ENCODE data around the gene RABAC1. TPM values are rescaled to one million over a fixed set of nuclear protein-coding genes. Genes with fewer than 3 reads are reported as not detected.
"Not testable (repeated sequence)": the region's sequence is repeated elsewhere in the genome, so short reads cannot be mapped to it uniquely, and the experiment has no call there.

RABAC1 gene
- polyA plus RNA-seq, 4 donors, result 48.1 to 103 (median 66.2) TPM

- DNase-seq (ENCODE audit: low read depth in 4 of 4, low spot score in 3 of 4), result no peak
Observed at GRCh38 chr19:41955521-41955920, 3.6 kb downstream of the RABAC1 start.

GRCh38 chr19:41951686-41952172 lies 7.4 kb downstream of the RABAC1 start:
- peak in 1 of 4 donors; percentile 28 for DNase-seq (ENCODE audit: low read depth in 4 of 4, low spot score in 3 of 4)

- DNase-seq (ENCODE audit: low read depth in 4 of 4, low spot score in 3 of 4), result no peak
Observed at GRCh38 chr19:41947091-41947490, 12.0 kb downstream of the RABAC1 start.

- no peak for DNase-seq (ENCODE audit: low read depth in 4 of 4, low spot score in 3 of 4)
Observed at GRCh38 chr19:41945135-41945766, 13.9 kb downstream of the RABAC1 start.

- DNase-seq (ENCODE audit: low read depth in 4 of 4, low spot score in 3 of 4), result no peak
Observed at GRCh38 chr19:41944336-41944735, 14.8 kb downstream of the RABAC1 start.

- DNase-seq (ENCODE audit: low read depth in 4 of 4, low spot score in 3 of 4), result no peak
Observed at GRCh38 chr19:41941410-41942202, 17.5 kb downstream of the RABAC1 start.

DNA sequence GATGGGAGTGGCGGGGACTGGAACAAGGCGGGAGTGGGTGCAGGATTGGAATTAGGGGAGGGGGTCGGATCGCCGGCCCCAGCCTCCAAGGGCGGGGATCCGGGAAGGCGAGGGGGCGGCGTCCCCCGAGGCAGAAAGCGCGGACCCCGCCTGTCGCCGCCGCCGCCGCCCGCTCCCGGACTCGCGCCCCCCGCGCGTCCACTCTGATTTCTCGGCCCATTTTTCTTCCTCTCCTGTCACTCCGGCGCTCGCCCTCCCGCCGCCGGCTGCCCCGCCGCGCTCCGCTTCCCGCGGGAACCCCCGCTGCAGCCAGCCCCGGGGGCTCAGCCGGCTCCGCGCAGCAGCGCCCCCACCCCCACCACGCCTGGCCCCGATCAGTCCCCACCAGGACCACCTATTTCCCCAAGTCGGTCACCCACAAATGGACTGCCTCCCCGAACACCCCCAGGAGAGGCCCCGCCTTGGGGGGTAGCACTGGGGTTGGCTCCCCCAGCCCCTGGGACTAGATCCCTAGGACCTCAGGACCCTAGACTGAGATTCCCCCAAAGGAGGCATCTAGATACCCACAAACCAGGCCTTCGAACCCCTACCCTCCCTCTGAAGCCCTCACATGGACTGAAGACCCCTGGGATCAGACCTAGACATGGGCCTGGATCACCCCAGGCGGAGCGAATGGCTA lies 18.3 kb downstream of the RABAC1 start:
- DNase-seq (ENCODE audit: low read depth in 4 of 4, low spot score in 3 of 4), result no peak

GRCh38 chr19:41939861-41940730 lies 19.0 kb downstream of the RABAC1 start:
- DNase-seq (ENCODE audit: low read depth in 4 of 4, low spot score in 3 of 4), result peak in 1 of 4 donors; percentile 30

GRCh38 chr19:41939209-41939608 lies 19.9 kb downstream of the RABAC1 start:
- not testable (repeated sequence) for DNase-seq (ENCODE audit: low read depth in 4 of 4, low spot score in 3 of 4)

- DNase-seq (ENCODE audit: low read depth in 4 of 4, low spot score in 3 of 4), result no peak
Observed at GRCh38 chr19:41937525-41938468, 21.3 kb downstream of the RABAC1 start.

- no peak for DNase-seq (ENCODE audit: low read depth in 4 of 4, low spot score in 3 of 4)
Observed at GRCh38 chr19:41936961-41937360, 22.2 kb downstream of the RABAC1 start.

- no peak for DNase-seq (ENCODE audit: low read depth in 4 of 4, low spot score in 3 of 4)
Observed at GRCh38 chr19:41936416-41936850, 22.7 kb downstream of the RABAC1 start.

- no peak for DNase-seq (ENCODE audit: low read depth in 4 of 4, low spot score in 3 of 4)
Observed at GRCh38 chr19:41935760-41936415, 23.2 kb downstream of the RABAC1 start.

- DNase-seq (ENCODE audit: low read depth in 4 of 4, low spot score in 3 of 4), result peak in 1 of 4 donors; percentile 15
Observed at GRCh38 chr19:41934849-41935374, 24.2 kb downstream of the RABAC1 start.

- DNase-seq (ENCODE audit: low read depth in 4 of 4, low spot score in 3 of 4), result no peak
Observed at GRCh38 chr19:41933693-41934426, 25.3 kb downstream of the RABAC1 start.

- no peak for DNase-seq (ENCODE audit: low read depth in 4 of 4, low spot score in 3 of 4)
Observed at GRCh38 chr19:41932720-41933332, 26.3 kb downstream of the RABAC1 start.

GRCh38 chr19:41932259-41932719 lies 26.8 kb downstream of the RABAC1 start:
- DNase-seq (ENCODE audit: low read depth in 4 of 4, low spot score in 3 of 4), result no peak

Measured in right renal pelvis (tissue), 4 donors.